Measurements from ENCODE around the gene C2orf68. TPM values are rescaled to one million over a fixed set of nuclear protein-coding genes. Genes with fewer than 3 reads are reported as not detected.

C2orf68 gene
- total and polyA plus RNA-seq, 2 of the 13 experiments (the other 11 are each of a cell fraction or from before 2014, with no cell fraction given) = 47.1 to 77.4 TPM

GRCh38 chr2:85611217-85611704 lies 605 bp downstream of the C2orf68 start (continued):
- no peak for TF ChIP-seq ATF7 (IDR thresholded peaks at IDR 0.05)
- TF ChIP-seq ATF7 (CRISPR knock-in tag; IDR thresholded peaks at IDR 0.05) = peak; percentile 16; the same call in 1 of the 2 replicates
- 0 out of 2 replicates have a peak, but pooled peaks have one; percentile 14 for TF ChIP-seq ZNF337 (CRISPR knock-in tag; IDR thresholded peaks at IDR 0.05; ENCODE audit: borderline replicate concordance, low read depth)
- 0 out of 2 replicates have a peak, but pooled peaks have one; percentile 2 for TF ChIP-seq BRCA1 (CRISPR knock-in tag; IDR thresholded peaks at IDR 0.05)
- TF ChIP-seq ZEB1 (IDR thresholded peaks at IDR 0.05; ENCODE audit: insufficient replicate concordance, low read depth) = peak; percentile 17
- 0 out of 2 replicates have a peak, but pooled peaks have one; percentile 36 for TF ChIP-seq ZNF878 (CRISPR knock-in tag; IDR thresholded peaks at IDR 0.05)
- TF ChIP-seq ZNF296 (CRISPR knock-in tag; conservative IDR thresholded peaks at IDR 0.05) = 0 out of 2 replicates have a peak, but pooled peaks have one; percentile 19
- no peak for TF ChIP-seq TCF7L2 (IDR thresholded peaks at IDR 0.05; ENCODE audit: low read depth, low read length)
- no peak for TF ChIP-seq NFRKB (IDR thresholded peaks at IDR 0.05)
- no peak for TF ChIP-seq ZFP36 (IDR thresholded peaks at IDR 0.05; ENCODE audit: borderline replicate concordance, low read depth, low read length, partially characterized antibody)
- 0 out of 2 replicates have a peak, but pooled peaks have one; percentile 68 for TF ChIP-seq TMF1 (CRISPR knock-in tag; IDR thresholded peaks at IDR 0.05; ENCODE audit: low read depth)
- TF ChIP-seq, protein P1, sequence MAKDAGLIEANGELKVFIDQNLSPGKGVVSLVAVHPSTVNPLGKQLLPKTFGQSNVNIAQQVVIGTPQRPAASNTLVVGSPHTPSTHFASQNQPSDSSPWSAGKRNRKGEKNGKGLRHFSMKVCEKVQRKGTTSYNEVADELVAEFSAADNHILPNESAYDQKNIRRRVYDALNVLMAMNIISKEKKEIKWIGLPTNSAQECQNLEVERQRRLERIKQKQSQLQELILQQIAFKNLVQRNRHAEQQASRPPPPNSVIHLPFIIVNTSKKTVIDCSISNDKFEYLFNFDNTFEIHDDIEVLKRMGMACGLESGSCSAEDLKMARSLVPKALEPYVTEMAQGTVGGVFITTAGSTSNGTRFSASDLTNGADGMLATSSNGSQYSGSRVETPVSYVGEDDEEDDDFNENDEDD (CRISPR knock-in tag; IDR thresholded peaks at IDR 0.05; ENCODE audit: borderline replicate concordance) = no peak
- no peak for TF ChIP-seq ZNF615 (CRISPR knock-in tag; IDR thresholded peaks at IDR 0.05; ENCODE audit: borderline replicate concordance)
- TF ChIP-seq ZNF20 (CRISPR knock-in tag; IDR thresholded peaks at IDR 0.05) = peak; percentile 92; the same call in 1 of the 2 replicates
